AG09319 (cell line): Measurements from ENCODE around the gene ISCU.

Source experiments
- DNase-seq: peaks from one replicate; pipeline ENCODE4 v3.0.0-alpha.2; 2010; ENCODE audit warnings: low read depth; ENCODE audit errors: extremely low read depth
- CTCF ChIP-seq: IDR thresholded peaks from 2 replicates; pipeline ENCODE4 v1.5.1; 2011; ENCODE audit warnings: low read depth, mild to moderate bottlenecking, inconsistent platforms, low read length, moderate library complexity

The ISCU gene

DNA sequence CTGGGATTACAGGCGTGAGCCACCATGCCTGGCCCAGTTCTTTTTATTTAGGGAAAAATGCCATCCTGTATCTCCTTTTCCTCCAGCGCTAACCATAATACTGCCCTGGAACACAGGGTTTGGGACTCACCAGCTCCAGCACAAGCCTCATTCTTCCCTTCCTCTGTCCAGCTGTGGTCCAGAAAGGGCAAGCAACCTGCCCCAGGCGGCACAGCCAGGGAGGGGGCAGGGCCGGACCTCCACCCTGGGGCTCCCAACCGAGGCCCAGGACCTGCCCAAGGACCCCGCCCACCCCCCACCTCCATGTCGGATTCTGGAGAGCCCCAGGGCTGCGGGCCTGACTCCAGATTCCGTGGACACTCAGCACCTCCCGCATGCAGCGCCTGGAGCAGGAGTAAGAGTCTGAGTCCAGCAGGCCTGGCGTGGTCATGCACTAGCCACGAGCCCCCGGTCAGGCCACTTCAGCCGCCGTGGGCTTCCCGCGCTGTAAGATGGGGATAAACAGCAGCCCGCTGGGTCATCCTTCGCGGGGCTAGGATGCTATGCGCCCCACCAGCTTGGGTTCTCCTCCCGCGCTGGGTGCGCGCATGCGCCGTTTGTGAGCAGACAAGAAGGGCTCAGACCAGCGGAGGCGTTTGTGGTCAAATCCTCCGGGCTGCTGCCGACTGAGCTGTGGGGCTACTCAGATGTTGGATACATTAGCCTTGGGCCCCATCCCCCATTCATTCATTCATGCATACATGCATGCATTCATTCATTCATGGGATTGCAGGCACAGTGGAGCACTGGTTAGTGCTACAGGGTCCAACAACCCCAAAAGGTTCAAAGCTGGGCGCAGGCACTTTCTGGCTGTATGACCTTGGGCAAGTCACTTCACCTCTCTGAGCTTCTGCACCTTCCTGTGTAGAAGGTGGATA lies 19.2 kb downstream of the ISCU start:
- TF ChIP-seq CTCF = no peak

DNA sequence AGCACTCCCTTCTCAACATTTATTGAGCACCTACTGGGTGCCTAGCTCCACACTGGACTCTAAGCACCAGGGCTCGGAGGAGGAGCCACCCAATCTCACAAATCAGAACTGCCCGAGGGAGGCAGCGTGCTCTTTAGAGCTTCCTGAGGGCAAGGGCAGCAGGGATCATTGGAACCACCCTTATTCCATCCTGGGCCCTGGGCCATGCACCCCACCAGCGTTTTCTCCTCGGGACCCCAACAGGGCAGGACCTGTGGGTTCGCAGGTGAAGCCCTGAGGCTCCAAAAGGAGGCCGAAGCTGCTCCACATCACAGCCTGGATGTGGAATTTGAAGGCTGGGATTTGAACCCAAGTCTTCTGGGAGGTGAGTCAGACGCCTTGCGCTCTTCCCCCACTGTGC lies 20.1 kb downstream of the ISCU start:
- no peak for DNase-seq
- no peak for TF ChIP-seq CTCF

More for the DNA sequence above, 19.2 kb downstream of the ISCU start:
- no peak for DNase-seq

DNA sequence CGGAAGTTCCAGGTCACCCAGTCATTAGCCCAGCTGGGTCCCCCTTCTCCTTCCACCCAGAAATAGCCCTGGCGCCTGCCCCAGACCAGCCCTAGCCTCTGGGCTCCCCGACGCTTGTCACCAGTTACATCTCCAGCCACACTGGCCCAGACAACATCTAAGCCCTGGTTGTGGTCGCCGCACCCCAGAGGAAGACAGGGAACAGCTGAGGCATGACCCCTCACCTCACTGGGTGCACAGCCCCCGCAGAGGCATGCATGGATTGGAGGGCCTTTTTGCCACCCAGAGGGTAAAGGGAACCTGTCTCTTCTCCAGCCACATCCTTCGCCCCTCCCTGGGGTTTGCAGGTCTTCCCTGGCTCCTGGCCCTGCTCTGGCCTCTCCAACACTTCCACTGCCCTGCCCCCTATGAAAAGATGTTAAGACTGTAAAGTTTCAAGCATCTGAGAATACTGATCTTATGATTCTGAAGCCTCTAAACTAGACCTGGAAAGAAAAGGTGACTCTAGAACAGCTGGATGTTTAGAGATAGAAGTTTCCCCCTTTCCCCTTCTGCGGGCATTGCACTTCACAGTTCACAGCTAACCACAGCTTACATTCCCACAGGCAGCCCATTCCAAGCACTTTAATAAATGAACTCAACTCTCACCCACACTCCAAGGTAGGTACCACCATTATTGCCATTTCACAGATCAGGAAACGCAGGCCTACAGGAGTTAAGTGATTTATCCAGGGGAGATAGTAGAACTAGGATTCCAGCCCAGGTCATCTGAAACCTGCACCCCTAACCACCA lies 20.8 kb downstream of the ISCU start:
- TF ChIP-seq CTCF = no peak
- DNase-seq = no peak

DNA sequence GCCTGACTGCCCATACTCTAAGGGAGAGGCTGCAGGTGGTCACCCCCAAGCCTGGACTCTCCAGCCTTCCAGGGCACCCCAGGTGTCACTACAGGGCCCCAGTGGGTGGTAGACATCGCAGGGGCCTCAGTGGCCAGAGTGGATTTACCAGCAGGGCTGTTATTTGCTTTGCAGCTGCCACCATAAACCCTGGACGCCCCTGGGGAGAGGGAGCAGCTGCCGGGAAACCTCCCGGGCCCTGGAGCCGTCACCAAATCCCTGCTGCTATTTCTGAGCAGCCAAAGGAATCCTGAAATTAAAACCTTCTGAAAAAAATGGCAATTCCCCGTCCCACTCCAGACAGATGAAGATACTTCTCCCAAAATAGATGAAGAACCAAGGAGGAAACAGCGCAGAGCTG lies 21.6 kb downstream of the ISCU start:
- TF ChIP-seq CTCF = no peak
- no peak for DNase-seq

DNA sequence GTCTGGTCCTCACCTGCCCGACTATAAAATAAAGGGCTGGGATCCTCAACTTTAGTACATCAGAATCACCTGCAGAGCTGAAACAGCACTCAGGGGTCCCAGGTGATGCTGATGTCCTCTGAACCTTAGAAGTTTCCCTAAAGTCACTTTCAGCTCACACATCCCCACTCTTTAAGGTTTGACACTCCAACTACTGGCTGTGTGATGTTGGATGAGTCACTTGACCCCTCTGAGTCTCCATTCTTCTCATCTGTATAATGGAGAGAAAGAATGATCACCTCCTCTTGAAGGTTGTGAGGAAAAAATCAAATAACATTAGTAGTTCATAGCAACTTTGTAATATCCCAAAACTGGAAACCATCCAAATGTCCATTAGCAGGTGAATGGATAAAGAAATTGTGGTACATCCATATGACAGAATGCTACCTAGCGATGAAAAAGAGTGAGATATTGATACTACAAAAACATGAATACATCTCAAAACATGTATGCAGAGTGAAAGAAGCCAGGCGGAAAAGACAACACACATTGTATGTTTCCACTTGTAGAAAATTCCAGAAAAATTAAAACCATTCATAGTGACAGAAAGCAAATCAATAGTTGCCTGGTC lies 22.2 kb downstream of the ISCU start:
- TF ChIP-seq CTCF = no peak
- no peak for DNase-seq

DNA sequence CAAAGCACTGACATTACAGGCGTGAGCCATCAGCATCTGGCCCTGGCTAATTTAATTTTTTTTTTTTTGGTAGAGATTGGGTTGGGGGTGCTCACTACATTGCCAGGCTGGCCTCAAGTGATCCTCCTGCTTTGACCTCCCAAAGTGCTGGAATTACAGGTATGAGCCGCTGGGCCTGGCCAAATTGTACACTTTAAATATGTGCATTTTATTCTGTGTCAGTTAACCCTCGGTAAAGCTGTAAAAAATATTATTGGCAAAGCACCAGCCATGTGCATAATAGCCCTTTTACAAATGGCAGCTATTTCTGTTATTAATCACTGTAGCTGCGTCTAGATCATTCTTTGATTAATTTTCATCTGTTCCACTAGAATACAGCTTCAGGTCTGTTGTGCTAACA lies 23.5 kb downstream of the ISCU start:
- no peak for TF ChIP-seq CTCF
- DNase-seq = no peak
